GM18526 (cell line): Measurements from ENCODE around the gene CNTNAP2.

Source experiments
- POLR2A ChIP-seq: IDR thresholded peaks from 3 replicates; pipeline ENCODE4 v1.6.1; 2011; ENCODE audit not compliant: insufficient read length; ENCODE audit errors: extremely low read depth

Gene CNTNAP2

DNA sequence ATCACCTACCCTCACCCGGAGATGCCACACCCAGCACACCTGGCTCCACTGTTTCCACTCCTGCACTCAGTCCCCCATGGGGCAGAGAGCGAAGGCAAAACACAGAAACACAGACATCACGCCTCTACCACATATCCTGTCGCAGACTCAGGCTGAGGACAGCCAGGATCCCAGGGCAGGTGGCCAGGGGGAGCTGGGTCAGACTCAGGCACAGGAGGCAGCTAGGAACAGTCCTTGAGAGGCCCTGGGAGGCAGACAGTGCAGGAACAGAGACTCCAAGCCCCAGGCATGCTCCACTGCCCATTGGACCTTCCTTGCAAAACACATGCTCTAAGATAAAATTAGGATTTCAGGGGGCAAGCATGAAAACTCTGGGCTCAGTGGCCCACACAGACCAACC lies 2319.5 kb downstream of the CNTNAP2 start:
- TF ChIP-seq POLR2A: no peak

DNA sequence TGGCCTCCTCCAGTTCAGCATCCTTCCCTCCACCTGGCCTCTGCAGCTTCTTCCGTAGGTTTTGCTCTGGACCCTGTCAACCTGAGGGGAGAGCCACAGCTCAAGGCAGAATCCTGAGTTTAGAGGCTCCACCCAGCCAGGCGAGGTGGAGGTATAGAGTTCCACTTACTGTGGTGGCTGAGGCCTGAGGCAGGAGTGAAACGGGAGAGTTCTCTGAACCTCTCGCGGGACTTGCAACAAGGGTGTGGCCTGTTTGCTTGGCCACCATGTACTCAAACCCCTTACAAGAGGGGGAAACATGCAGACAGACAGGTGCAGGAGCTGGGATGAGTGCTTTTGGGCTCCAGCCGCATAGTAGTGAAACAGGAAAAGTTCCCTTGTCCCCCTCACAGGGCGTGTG lies 2320.0 kb downstream of the CNTNAP2 start:
- no peak for TF ChIP-seq POLR2A

DNA sequence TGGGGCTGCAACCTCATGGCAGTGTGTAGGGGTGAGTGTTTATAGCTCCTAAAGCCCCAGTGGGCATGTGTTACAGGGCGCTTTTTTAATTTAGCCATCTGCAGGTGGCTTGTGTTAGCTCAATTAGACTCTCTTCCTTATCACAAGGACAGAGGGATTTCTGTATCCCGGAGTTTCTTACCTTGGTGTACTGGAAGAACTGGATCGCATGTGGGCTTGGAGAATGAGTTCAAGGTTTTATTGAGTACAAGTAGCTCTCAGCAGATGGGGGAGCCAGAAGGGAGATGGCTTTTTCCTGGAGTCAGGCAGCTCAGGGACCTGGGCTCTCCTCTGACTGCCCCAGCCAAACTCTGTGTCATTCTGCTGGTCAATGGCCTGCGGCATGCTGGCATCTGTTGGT lies 2320.4 kb downstream of the CNTNAP2 start:
- TF ChIP-seq POLR2A: no peak

- TF ChIP-seq POLR2A: no peak
Measured at GRCh38 chr7:148442141-148442655, 2325.6 kb downstream of the CNTNAP2 start.

DNA sequence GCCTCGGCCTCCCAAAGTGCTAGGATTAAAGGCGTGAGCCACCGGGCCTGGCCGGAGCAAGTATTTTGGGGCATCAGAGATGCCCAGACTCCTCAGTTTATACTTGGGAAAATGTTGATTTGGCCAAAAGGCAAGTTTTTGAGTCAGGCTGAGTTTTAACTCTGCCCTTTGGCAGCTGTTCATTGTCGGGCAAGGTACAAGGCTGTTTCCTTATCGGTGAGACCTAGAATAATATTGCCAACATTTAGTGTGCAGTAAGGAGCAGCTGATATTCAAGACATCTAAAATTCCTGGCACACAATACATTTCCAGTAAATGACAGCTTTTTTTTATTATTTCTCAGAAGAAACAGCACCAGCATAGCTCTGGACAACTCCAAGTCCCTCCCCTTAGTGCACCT lies 2326.3 kb downstream of the CNTNAP2 start:
- no peak for TF ChIP-seq POLR2A

GRCh38 chr7:148445260-148446044 lies 2328.9 kb downstream of the CNTNAP2 start:
- no peak for TF ChIP-seq POLR2A

- no peak for TF ChIP-seq POLR2A
Measured at GRCh38 chr7:148447221-148447849, 2330.7 kb downstream of the CNTNAP2 start.

- no peak for TF ChIP-seq POLR2A
Measured at GRCh38 chr7:148456351-148456750, 2339.8 kb downstream of the CNTNAP2 start.

- no peak for TF ChIP-seq POLR2A
Measured at GRCh38 chr7:148457310-148457921, 2340.8 kb downstream of the CNTNAP2 start.

- no peak for TF ChIP-seq POLR2A
Measured at GRCh38 chr7:148458263-148458662, 2341.7 kb downstream of the CNTNAP2 start.

- TF ChIP-seq POLR2A: no peak
Measured at GRCh38 chr7:148461392-148462179, 2345.0 kb downstream of the CNTNAP2 start.

DNA sequence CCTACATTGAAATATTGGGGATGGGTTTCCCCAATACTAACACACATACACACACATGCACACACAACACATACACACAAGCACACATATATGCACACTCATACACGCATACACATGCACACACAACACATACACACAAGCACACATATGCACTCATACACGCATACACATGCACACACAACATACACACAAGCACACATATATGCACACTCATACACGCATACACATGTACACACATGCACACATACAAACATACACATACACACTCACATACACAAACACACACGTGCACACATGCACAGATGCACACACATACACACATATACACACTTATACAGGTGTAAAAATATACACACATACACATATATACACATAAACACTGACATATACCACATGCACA lies 2346.6 kb downstream of the CNTNAP2 start:
- no peak for TF ChIP-seq POLR2A

DNA sequence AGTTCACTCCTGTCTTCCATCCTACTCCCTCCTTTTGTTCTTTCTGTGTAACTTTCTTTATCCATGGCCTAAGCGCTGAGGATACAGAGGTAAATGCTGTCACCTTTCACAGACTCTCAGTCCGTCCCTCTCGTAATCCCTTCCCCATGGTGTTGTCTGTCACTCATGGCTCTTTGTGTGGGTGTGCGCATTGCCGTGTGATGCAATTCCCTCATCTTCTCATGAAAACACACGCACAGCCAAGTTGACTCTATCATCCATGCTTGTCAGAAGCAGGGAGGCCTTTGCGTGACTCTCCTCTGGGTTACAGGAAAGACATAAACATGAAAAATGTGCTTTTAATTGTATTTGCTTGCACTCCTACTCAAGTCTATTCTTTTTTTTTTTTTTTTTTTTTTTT lies 2348.3 kb downstream of the CNTNAP2 start:
- TF ChIP-seq POLR2A: no peak

GRCh38 chr7:148466120-148466519 lies 2349.5 kb downstream of the CNTNAP2 start:
- no peak for TF ChIP-seq POLR2A

DNA sequence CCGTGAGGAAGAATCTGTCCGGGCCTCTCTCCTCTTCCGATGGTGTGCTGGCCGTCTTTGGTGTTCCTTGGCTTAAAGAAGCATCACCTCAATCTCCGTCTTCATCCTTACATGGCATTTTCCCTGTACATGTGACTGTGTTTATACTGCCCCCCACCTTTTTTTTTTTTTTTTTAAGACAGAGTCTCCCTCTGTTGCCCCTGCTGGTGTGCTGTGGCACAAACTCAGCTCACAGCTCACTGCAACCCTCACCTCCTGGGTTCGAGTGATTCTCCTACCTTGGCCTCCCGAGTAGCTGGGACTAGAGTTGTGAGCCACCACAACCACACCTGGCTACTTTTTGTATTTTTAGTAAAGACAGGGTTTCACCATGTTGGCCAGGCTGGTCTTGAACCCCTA lies 2352.1 kb downstream of the CNTNAP2 start:
- TF ChIP-seq POLR2A: no peak
